RWPE1 (cell line): ENCODE data around the gene WWOX.

Experiments
- CTCF ChIA-PET: fragments of 350-600 bp; sonication (Branson Sonifier 250); formaldehyde crosslinking; extraction: SDS; loops from one replicate; lab custom pipeline; 2021; lab: Yijun Ruan, JAX
- POLR2A ChIA-PET: fragments of 400-600 bp; formaldehyde crosslinking; extraction: SDS; loops from one replicate; lab custom pipeline; 2020; ENCODE audit warnings: antibody characterized with exemption; ENCODE audit not compliant: low non-redundant PET; lab: Yijun Ruan, JAX
- DNase-seq: peaks from one replicate; pipeline ENCODE4 v3.0.0; 2012; ENCODE audit warnings: low spot score
- H3K27ac ChIP-seq: fragments of 450-650 bp; 2 replicates; pipeline ENCODE4 v1.5.1; 2017
- CTCF ChIP-seq: fragments of 450-650 bp; conservative IDR thresholded peaks from 2 replicates; pipeline ENCODE4 v1.5.1; 2017; ENCODE audit warnings: low read depth, mild to moderate bottlenecking

Gene WWOX

GRCh38 chr16:78727536-78727935 lies 628.1 kb downstream of the WWOX start:
- no peak for DNase-seq
- no peak overlapping the region for H3K27ac ChIP-seq
- ChIA-PET POLR2A (no interaction called here), CTCF (interaction anchor here (0.5 to 0.7 kb wide), 2 partner anchors 44 to 1513 kb away, joined by 3 read pairs; no protein-coding TSS in a partner anchor)
- no peak for TF ChIP-seq CTCF

GRCh38 chr16:78729687-78730086 lies 630.2 kb downstream of the WWOX start:
- CTCF ChIA-PET, result interaction anchor here (0.6 kb wide), 1 partner anchor 698 kb away, joined by 3 read pairs; no protein-coding TSS in a partner anchor
- H3K27ac ChIP-seq, result no peak overlapping the region

GRCh38 chr16:78731785-78732184 lies 632.3 kb downstream of the WWOX start:
- CTCF ChIA-PET, result no interaction called here

More at GRCh38 chr16:78729687-78730086, 630.2 kb downstream of the WWOX start:
- TF ChIP-seq CTCF, result no peak
- DNase-seq, result no peak
- POLR2A ChIA-PET, result no interaction called here

GRCh38 chr16:78732696-78733095 lies 633.2 kb downstream of the WWOX start:
- H3K27ac ChIP-seq, result no peak overlapping the region
- CTCF ChIA-PET, result no interaction called here
- no peak for TF ChIP-seq CTCF
- DNase-seq, result no peak
- POLR2A ChIA-PET, result no interaction called here

More at GRCh38 chr16:78731785-78732184, 632.3 kb downstream of the WWOX start:
- H3K27ac ChIP-seq, result no peak overlapping the region
- no peak for TF ChIP-seq CTCF
- POLR2A ChIA-PET, result no interaction called here
- DNase-seq, result no peak

- no peak for TF ChIP-seq CTCF
- ChIA-PET CTCF (no interaction called here), POLR2A (no interaction called here)
- no peak overlapping the region for H3K27ac ChIP-seq
- no peak for DNase-seq
Measured at GRCh38 chr16:78735337-78735736, 635.9 kb downstream of the WWOX start.

- POLR2A ChIA-PET, result no interaction called here
- H3K27ac ChIP-seq, result no peak overlapping the region
- no peak for DNase-seq
- CTCF ChIA-PET, result no interaction called here
- TF ChIP-seq CTCF, result no peak
Measured at GRCh38 chr16:78737630-78738029, 638.2 kb downstream of the WWOX start.
